Endothelial cell (in vitro differentiated cells): ENCODE measurements around the gene NPFFR1. TPM values are rescaled to one million over a fixed set of nuclear protein-coding genes. Genes with fewer than 3 reads are reported as not detected.
"Not testable (repeated sequence)": the region's sequence is repeated elsewhere in the genome, so short reads cannot be mapped to it uniquely, and the experiment has no call there.

Experiments
- DNase-seq: peaks from one replicate; pipeline ENCODE4 v3.0.0; 2021; ENCODE audit warnings: low spot score
- H3K27ac Mint-ChIP-seq: one replicate; pipeline ENCODE4 v1.8.0; 2021; ENCODE audit warnings: mixed read lengths, inconsistent platforms; ENCODE audit not compliant: unreplicated experiment
- H3K27me3 Mint-ChIP-seq: one replicate; pipeline ENCODE4 v1.8.0; 2021; ENCODE audit warnings: mild to moderate bottlenecking, moderate library complexity, mixed read lengths, inconsistent platforms; ENCODE audit not compliant: unreplicated experiment
- H3K36me3 Mint-ChIP-seq: one replicate; pipeline ENCODE4 v1.8.0; 2021; ENCODE audit warnings: mild to moderate bottlenecking, low read depth, mixed read lengths, inconsistent platforms; ENCODE audit not compliant: unreplicated experiment
- H3K4me1 Mint-ChIP-seq: one replicate; pipeline ENCODE4 v1.8.0; 2021; ENCODE audit warnings: mild to moderate bottlenecking, mixed read lengths, inconsistent platforms; ENCODE audit not compliant: unreplicated experiment
- H3K4me3 Mint-ChIP-seq: one replicate; pipeline ENCODE4 v1.8.0; 2021; ENCODE audit warnings: mild to moderate bottlenecking, mixed read lengths, inconsistent platforms; ENCODE audit not compliant: unreplicated experiment
- H3K9me3 Mint-ChIP-seq: one replicate; pipeline ENCODE4 v1.8.0; 2021; ENCODE audit warnings: mixed read lengths, inconsistent platforms; ENCODE audit not compliant: unreplicated experiment
- CTCF ChIP-seq: fragments of 200-600 bp; sonication (generic); IDR thresholded peaks from one replicate; pipeline ENCODE4 v1.5.0; 2021; ENCODE audit warnings: antibody characterized with exemption; ENCODE audit not compliant: unreplicated experiment
- total RNA-seq: library from RNA; stranded (reverse); fragmentation: NEBNext Ultra II Directional; extraction: Animal tissue kit (Norgen Biotek cat#: 25700); gene quantifications from one replicate; pipeline ENCODE4 v1.2.1, GENCODE V29; 2021; ENCODE audit not compliant: unreplicated experiment

The NPFFR1 gene
- total RNA-seq, 1 donor from 2014 or later = not detected

- Mint-ChIP-seq H3K27me3 (no peaks in the 10 kb centered on the region), H3K27ac (no peak overlapping the region), H3K4me3 (no peak overlapping the region), H3K4me1 (peaks cover 9% of the 10 kb centered on the region), H3K36me3 (no peaks in the 10 kb centered on the region), H3K9me3 (no peaks in the 10 kb centered on the region)
- DNase-seq = no peak
- TF ChIP-seq CTCF = no peak
These were observed 56.1 kb downstream of the NPFFR1 start for GRCh38 chr10:70227548-70228320.

GRCh38 chr10:70223728-70224127 is 60.1 kb downstream of the NPFFR1 start:
- Mint-ChIP-seq H3K4me3 (no peak overlapping the region), H3K4me1 (peaks cover 2% of the 10 kb centered on the region), H3K27me3 (no peaks in the 10 kb centered on the region), H3K36me3 (no peaks in the 10 kb centered on the region), H3K9me3 (no peaks in the 10 kb centered on the region), H3K27ac (no peak overlapping the region)
- no peak for TF ChIP-seq CTCF
- no peak for DNase-seq

- H3K4me3 Mint-ChIP-seq, DNase-seq, H3K36me3 Mint-ChIP-seq, H3K27me3 Mint-ChIP-seq, H3K4me1 Mint-ChIP-seq, H3K9me3 Mint-ChIP-seq, H3K27ac Mint-ChIP-seq: not testable (repeated sequence)
These were observed 60.9 kb downstream of the NPFFR1 start for GRCh38 chr10:70222811-70223447.

GRCh38 chr10:70222340-70222794 is 61.4 kb downstream of the NPFFR1 start:
- Mint-ChIP-seq H3K27me3 (peaks cover 1% of the 10 kb centered on the region), H3K4me3 (no peak overlapping the region), H3K9me3 (no peaks in the 10 kb centered on the region), H3K4me1 (peaks cover 2% of the 10 kb centered on the region), H3K36me3 (peaks cover 5% of the 10 kb centered on the region), H3K27ac (no peak overlapping the region)
- no peak for TF ChIP-seq CTCF
- DNase-seq = no peak

DNA sequence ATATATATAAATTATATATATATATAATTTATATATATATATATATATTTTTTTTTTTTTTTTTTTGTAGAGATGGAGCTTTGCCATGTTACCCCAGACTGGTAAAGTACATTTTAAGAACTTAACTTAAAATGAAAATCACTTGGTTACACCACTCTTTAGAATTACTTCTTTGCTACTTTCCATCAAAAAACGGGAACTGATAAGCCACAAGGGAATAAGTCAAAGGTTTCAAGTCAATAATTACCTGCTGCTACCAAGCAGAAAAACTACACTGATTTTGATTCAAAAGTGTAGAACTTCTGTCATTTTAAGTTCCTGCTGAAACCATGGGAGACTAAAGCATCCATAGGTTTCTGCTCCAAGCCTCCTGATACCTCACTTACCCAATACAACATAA is 62.8 kb downstream of the NPFFR1 start:
- Mint-ChIP-seq H3K27ac (no peak overlapping the region), H3K27me3 (peaks cover 1% of the 10 kb centered on the region), H3K9me3 (no peaks in the 10 kb centered on the region), H3K4me1 (peaks cover 2% of the 10 kb centered on the region), H3K36me3 (peaks cover 5% of the 10 kb centered on the region), H3K4me3 (no peak overlapping the region)
- DNase-seq = no peak
- no peak for TF ChIP-seq CTCF
